Measurements from ENCODE around the gene EYS. TPM values are rescaled to one million over a fixed set of nuclear protein-coding genes. Genes with fewer than 3 reads are reported as not detected.

Gene EYS
- total and polyA plus RNA-seq, 2 of the 13 experiments (the other 11 are each of a cell fraction or from before 2014, with no cell fraction given) = 0.04 to 0.07 TPM

DNA sequence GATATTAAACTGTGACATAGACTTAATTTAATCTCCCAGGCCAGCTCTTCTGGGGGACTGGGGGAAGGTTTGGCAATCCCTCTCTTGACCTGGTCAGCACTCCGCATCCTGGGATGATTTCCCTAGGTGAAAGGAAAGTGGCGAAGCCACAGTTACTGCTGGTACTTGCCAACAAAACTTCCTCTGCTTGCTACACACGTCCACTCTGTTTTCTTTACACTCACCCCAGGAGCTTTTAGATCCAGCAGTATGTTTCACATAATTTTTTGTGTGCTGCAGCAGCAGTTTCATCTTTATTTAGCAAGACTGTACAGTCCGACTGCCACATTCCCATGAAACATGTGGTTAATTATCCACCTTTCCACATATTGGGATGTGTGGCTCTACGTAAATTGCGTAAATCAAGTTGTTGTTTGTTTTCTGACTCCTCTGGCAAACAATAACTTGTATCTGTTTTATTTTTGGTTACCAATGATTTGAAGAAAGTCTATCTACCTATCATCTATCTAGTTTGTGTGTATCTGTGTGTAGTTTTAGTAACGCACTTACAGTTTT lies 1787.4 kb downstream of the EYS start:
- Histone ChIP-seq H3K79me2 (ENCODE audit: insufficient read depth, low read length) (no peaks in the 10 kb centered on the region), H3K27me3 (ENCODE audit: control insufficient read depth in 1 of 2, insufficient read depth in 2 of 2, low read length in 2 of 2) (peaks cover 0 to 4% of the 10 kb centered on the region in 2 experiments; a peak in 1 of 5 replicates), H2AFZ (ENCODE audit: low read length) (no peak overlapping the region), H3K4me2 (ENCODE audit: low read depth, low read length) (no peak overlapping the region), H3K4me3 (replicated peaks in 1 of 3; ENCODE audit: insufficient read depth in 1 of 3, low read depth in 2 of 3, low read length in 3 of 3) (no peak overlapping the region), H3K4me1 (ENCODE audit: insufficient read depth, low read length) (no peaks in the 10 kb centered on the region), H3K36me3 (replicated peaks in 1 of 2; ENCODE audit: control insufficient read depth in 1 of 2, insufficient read depth in 2 of 2, low read length in 2 of 2) (no peaks in the 10 kb centered on the region), H3K9ac (ENCODE audit: insufficient read depth, low read depth, low read length) (no peak overlapping the region), H3K27ac (ENCODE audit: extremely low read length, insufficient read depth, low read length) (no peak overlapping the region), H4K20me1 (ENCODE audit: insufficient read depth, low read length) (no peaks in the 10 kb centered on the region), H3K9me3 (ENCODE audit: low read length) (no peaks in the 10 kb centered on the region)
- ATAC-seq (no peak), DNase-seq (ENCODE audit: low spot score) (no peak), FAIRE-seq (no peak)
- CTCF ChIA-PET (ENCODE audit: low intra/inter-chr PET ratio, low total read pairs) = no interaction called here
- TF ChIP-seq NAIF1 (CRISPR knock-in tag; IDR thresholded peaks at IDR 0.05; ENCODE audit: borderline replicate concordance) (peak; percentile 90), ZNF614 (CRISPR knock-in tag; IDR thresholded peaks at IDR 0.05; ENCODE audit: borderline replicate concordance) (no peak), HNRNPLL (IDR thresholded peaks at IDR 0.05; ENCODE audit: low read depth, low read length, poor library complexity, severe bottlenecking) (peak; percentile 64), PRMT3 (CRISPR knock-in tag; IDR thresholded peaks at IDR 0.05; ENCODE audit: borderline replicate concordance, low read depth) (no peak), HNRNPUL1 (IDR thresholded peaks at IDR 0.05; ENCODE audit: low read depth, low read length) (no peak)
- WGBS (ENCODE audit: low lambda C conversion rate) = 29% methylated on average over 7 of the region's 7 CpGs
- no TSS peak for BruUV-seq (replicated peaks)
- POLR2A ChIA-PET = no interaction called here
- intact Hi-C loops (cut with micrococcal nuclease; ENCODE audit: unreplicated experiment) (loop anchor here (5.0 kb wide), 1 partner anchor 163 kb away; no protein-coding TSS in a partner anchor), in situ Hi-C loops (cut with HindIII; ENCODE audit: extremely low pct_ligation_motif_present, low pct_unique_long_range_greater_than_20kb) (loop anchor here (10.0 kb wide), 1 partner anchor 405 kb away; no protein-coding TSS in a partner anchor)

GRCh38 chr6:63912887-63913286 lies 1794.1 kb downstream of the EYS start:
- H3K27me3 ChIP-seq (ENCODE audit: control insufficient read depth in 1 of 2, insufficient read depth in 2 of 2, low read length in 2 of 2) = peaks cover 0 to 4% of the 10 kb centered on the region in 2 experiments; a peak in 1 of 5 replicates
- H3K9ac ChIP-seq (ENCODE audit: insufficient read depth, low read depth, low read length) = no peak overlapping the region
- ChIA-PET CTCF (ENCODE audit: low intra/inter-chr PET ratio, low total read pairs) (no interaction called here), POLR2A (no interaction called here)
- intact Hi-C loops (cut with micrococcal nuclease; ENCODE audit: unreplicated experiment) (no loop called here), in situ Hi-C loops (cut with HindIII; ENCODE audit: extremely low pct_ligation_motif_present, low pct_unique_long_range_greater_than_20kb) (no loop called here)
- no peak overlapping the region for H2AFZ ChIP-seq (ENCODE audit: low read length)
- no peak for DNase-seq (ENCODE audit: low spot score)
- H3K36me3 ChIP-seq (replicated peaks in 1 of 2; ENCODE audit: control insufficient read depth in 1 of 2, insufficient read depth in 2 of 2, low read length in 2 of 2) = no peaks in the 10 kb centered on the region
- H3K79me2 ChIP-seq (ENCODE audit: insufficient read depth, low read length) = no peaks in the 10 kb centered on the region
- FAIRE-seq = no peak
- ATAC-seq = no peak
- 5% methylated on average over 1 of the region's 1 CpG for WGBS (ENCODE audit: low lambda C conversion rate)
- no TSS peak for BruUV-seq (replicated peaks)
- H4K20me1 ChIP-seq (ENCODE audit: insufficient read depth, low read length) = no peaks in the 10 kb centered on the region
- H3K9me3 ChIP-seq (ENCODE audit: low read length) = no peaks in the 10 kb centered on the region
- no peaks in the 10 kb centered on the region for H3K4me1 ChIP-seq (ENCODE audit: insufficient read depth, low read length)
- H3K27ac ChIP-seq (ENCODE audit: extremely low read length, insufficient read depth, low read length) = no peak overlapping the region
- H3K4me2 ChIP-seq (ENCODE audit: low read depth, low read length) = no peak overlapping the region
- H3K4me3 ChIP-seq (replicated peaks in 1 of 3; ENCODE audit: insufficient read depth in 1 of 3, low read depth in 2 of 3, low read length in 3 of 3) = no peak overlapping the region
- TF ChIP-seq TAF1 (CRISPR knock-in tag; IDR thresholded peaks at IDR 0.05) (no peak), PAXIP1 (CRISPR knock-in tag; conservative IDR thresholded peaks at IDR 0.05) (no peak), NR2F1 (CRISPR knock-in tag; IDR thresholded peaks at IDR 0.05) (no peak), CBFB (CRISPR knock-in tag; IDR thresholded peaks at IDR 0.05) (no peak), ATF4 (CRISPR knock-in tag; IDR thresholded peaks at IDR 0.05) (no peak), ZFP36L1 (CRISPR knock-in tag; IDR thresholded peaks at IDR 0.05) (no peak)
- TF ChIP-seq, protein P1, sequence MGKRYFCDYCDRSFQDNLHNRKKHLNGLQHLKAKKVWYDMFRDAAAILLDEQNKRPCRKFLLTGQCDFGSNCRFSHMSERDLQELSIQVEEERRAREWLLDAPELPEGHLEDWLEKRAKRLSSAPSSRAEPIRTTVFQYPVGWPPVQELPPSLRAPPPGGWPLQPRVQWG (CRISPR knock-in tag; IDR thresholded peaks at IDR 0.05; ENCODE audit: borderline replicate concordance, low read depth) = no peak

Measured in HepG2 (cell line).